Left cardiac atrium (tissue), 4 donors: ENCODE results near the gene PHC3. TPM values are rescaled to one million over a fixed set of nuclear protein-coding genes. Genes with fewer than 3 reads are reported as not detected.
"Not testable (repeated sequence)": the region's sequence is repeated elsewhere in the genome, so short reads cannot be mapped to it uniquely, and the experiment has no call there.

Experiments used
- ATAC-seq, 2 donors: fragments of 200-7000 bp; cut with Tn5 transposase; one replicate each; pipeline ENCODE4 v1.9.1; 2020; ENCODE audit warnings: mild to moderate bottlenecking in 2 of 2, moderate library complexity in 2 of 2
- DNase-seq: peaks from one replicate; pipeline ENCODE4 v3.0.0-alpha.2; 2020
- intact Hi-C, 2 donors: fragments of 100-400 bp; cut with DNase I; formaldehyde crosslinking; loops; one replicate each; pipeline versions ENCODE4 v1.14.1 to v1.15.1; 2022 to 2023
- total RNA-seq, 2 donors: library from RNA; stranded (reverse); fragmentation: NEBNext Ultra II Directional; extraction: Animal tissue kit (Norgen Biotek cat#: 25700); gene quantifications; one replicate each; pipeline ENCODE4 v1.2.1, GENCODE V29; 2021
- donor health status: DM: no; HTN: yes; CAD: no.
- donor health status: DM: no; HTN: yes; CAD: no; lungs with severe emphysema.
- donor health status: DM: yes; HTN: yes; CAD: no.
- donor health status: Dilated cardiomyopathy.

PHC3 gene
- total RNA-seq, 2 donors from 2014 or later = 53.0 to 56.1 TPM

- DNase-seq (no peak), ATAC-seq (peak in 1 of 2 donors; percentile 76)
- intact Hi-C loops = no loop called here
These were observed 15.3 kb upstream of the PHC3 start for GRCh38 chr3:170196833-170197232.

GRCh38 chr3:170195759-170196158 is 14.2 kb upstream of the PHC3 start:
- ATAC-seq, intact Hi-C loops, DNase-seq: not testable (repeated sequence)

- DNase-seq (no peak), ATAC-seq (peak in 1 of 2 donors; percentile 41)
- intact Hi-C loops = loop anchor here in 1 of 2 donors (10.0 kb wide), 1 partner anchor 165 kb away; the partner anchor contains the start of gene SKIL
These were observed 8.1 kb upstream of the PHC3 start for GRCh38 chr3:170189398-170190256.

DNA sequence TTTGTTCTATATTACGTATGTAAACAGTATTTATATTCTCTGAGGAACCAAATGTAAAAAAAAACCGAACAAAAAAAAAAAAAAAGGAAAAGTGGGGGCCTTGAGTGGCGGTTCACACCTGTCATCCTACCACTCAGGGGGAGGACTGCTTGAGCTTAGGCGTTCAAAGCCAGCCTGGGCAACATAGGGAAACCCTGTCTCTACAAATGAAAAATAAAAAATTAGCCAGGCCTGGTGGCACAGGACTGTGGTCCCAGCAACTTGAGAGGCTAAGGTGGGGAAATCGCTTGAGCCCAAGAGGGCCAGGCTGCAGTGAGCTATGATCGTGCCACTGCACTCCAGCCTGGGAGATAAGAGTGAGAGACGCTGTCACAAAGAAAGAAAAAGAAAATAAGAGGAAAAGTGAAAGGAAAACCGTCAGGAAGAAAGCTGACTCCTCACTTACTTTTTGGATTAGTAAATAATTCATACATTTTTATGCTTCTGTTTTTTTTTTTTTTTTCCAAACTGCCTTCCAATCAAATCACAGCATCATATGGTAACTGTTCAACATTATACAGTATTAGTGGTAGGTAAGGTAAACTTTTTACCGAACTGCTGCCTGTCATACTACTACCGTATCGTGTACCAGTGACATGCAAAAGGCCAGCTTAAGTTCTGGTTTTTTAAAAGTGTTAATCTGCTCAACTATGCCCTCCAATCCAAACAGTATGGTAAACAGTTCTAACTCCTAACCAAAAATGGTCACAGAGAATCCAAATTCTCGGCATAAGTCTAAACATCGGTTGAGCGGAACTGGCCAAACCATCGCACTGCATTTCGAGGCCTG is 1.2 kb downstream of the PHC3 start:
- peak; percentile 12 to 16 for ATAC-seq
- DNase-seq = no peak
- intact Hi-C loops = loop anchor here in 1 of 2 donors (10.0 kb wide), 1 partner anchor 175 kb away; the partner anchor contains the start of gene SKIL

- DNase-seq = no peak
- intact Hi-C loops = no loop called here
- no peak for ATAC-seq
These were observed 2.1 kb downstream of the PHC3 start for GRCh38 chr3:170179432-170179831.

GRCh38 chr3:170178651-170179050 is 2.9 kb downstream of the PHC3 start:
- intact Hi-C loops = no loop called here
- DNase-seq = no peak

DNA sequence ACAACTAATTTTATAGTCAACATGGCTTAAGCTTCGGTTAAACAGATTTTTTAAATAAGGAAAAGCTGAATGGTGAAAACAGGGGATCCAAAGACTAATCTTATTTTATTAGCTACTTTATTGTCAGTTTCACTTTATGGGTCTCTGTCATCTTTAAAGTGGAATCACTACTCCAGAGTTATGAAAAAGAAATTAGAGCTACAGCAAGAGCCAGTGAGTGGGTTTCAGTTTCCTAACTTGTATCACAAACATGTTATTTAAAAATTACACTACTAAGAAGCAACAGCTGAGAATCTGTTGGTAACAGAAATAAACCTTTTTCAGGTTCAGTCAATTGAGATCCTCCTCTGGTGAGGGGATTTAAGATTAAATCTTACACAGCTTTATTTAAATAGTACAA is 10.0 kb downstream of the PHC3 start:
- ATAC-seq (no peak), DNase-seq (no peak)
- intact Hi-C loops = no loop called here

More at GRCh38 chr3:170178651-170179050, 2.9 kb downstream of the PHC3 start:
- ATAC-seq = no peak

GRCh38 chr3:170164717-170165116 is 16.8 kb downstream of the PHC3 start:
- ATAC-seq (no peak), DNase-seq (no peak)
- intact Hi-C loops = no loop called here

DNA sequence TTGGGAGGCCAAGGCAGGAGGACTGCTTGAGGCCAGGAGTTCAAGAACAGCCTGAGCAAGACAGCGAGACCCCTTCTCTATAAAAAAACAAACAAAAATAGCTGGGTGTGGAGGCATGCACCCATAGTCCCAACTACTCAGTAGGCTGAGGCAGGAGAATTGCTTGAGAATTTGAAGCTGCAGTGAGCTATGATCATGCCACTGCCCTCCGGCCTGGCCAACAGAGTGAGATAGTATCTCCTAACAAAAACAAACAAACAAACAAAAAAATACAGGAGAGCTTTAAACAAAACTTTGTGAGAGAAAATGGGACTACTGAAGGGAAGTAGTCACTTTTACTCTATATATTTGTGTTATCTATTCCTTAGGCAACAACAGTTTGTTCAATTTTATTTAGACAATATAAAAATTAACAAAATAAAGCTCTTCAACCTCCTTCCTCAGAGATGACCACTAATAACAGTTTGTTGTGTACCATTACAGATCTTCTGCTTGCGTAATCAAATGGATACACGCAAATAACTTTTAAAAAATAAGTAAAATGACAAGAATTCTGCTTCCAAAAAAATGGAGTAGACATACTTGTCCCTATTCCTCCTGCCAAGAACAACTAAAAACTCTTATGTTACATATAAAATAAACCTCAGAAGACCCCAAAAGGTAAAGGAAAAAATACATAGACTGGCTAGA is 17.4 kb downstream of the PHC3 start:
- DNase-seq (no peak), ATAC-seq (no peak)
- intact Hi-C loops = no loop called here

- DNase-seq = no peak
- intact Hi-C loops = no loop called here
- no peak for ATAC-seq
These were observed 18.9 kb downstream of the PHC3 start for GRCh38 chr3:170162630-170163029.

GRCh38 chr3:170162052-170162451 is 19.5 kb downstream of the PHC3 start:
- no peak for DNase-seq
- ATAC-seq = no peak
- intact Hi-C loops = no loop called here

DNA sequence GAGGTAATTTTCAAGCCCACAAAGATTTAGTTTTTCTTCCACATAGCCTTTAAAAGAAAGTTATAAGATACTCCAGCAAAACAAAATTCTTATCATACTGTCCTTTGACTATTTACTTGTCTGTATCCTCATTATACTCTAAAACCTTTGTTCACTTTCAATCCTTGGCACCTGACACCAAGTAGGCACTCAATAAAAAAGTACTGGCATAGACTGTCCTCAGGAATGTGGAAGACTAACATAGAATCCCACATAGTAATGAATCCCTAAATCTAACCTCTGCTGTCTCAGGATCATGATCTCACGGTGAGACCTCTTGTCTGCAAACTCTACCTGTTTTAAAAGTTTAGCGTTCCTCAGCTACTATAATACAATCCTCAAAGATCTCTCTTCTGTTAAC is 21.6 kb downstream of the PHC3 start:
- intact Hi-C loops = no loop called here
- DNase-seq = no peak
- ATAC-seq = no peak

DNA sequence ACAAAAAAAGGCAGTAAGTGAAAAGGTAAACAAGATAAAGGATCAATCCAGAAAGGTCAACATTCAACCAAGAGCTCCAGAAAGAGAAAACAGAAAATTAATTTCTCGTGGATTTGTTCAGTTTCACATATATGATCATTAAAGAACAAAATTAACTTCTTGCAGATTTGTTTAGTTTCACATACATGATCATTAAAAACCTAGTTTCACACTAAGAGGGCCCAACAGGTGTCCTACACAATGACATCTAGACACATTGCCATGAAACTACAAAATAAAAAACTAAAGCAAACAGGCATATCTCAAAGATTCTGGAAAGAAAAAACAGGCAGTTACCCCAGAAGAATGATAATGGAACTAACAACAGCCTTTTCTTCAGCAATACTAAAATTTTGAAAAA is 22.1 kb downstream of the PHC3 start:
- DNase-seq = no peak
- intact Hi-C loops = no loop called here
- no peak for ATAC-seq

GRCh38 chr3:170155604-170156003 is 25.9 kb downstream of the PHC3 start:
- intact Hi-C loops = no loop called here
- ATAC-seq = no peak

DNA sequence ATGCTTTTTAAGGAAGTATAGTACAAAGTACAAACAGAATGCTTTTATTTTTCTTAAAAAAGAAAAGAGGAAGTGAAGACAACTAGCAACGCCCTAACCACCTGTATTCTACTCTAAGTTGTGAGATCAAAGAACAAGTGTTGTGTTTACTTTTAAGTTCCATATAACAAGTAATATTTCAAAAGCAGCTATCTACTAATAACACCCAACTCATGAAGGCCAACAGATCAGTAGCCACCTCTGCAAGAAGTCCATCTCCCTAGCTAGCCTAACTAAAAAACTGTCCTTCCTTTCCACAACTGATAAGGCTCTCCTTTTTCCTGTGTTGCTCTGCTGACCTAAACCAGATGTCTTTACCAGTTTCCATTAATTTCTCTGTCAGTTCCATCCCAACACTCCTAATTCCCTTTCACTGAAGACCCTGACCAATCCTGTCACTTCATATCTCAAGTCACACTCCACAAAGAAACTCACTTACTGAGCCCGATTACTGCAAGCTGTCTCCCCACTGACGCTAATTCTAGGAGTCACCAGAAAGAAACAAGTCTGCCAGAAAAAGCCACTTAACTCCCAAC is 26.9 kb downstream of the PHC3 start:
- DNase-seq (no peak), ATAC-seq (no peak)

More at GRCh38 chr3:170155604-170156003, 25.9 kb downstream of the PHC3 start:
- DNase-seq = no peak

DNA sequence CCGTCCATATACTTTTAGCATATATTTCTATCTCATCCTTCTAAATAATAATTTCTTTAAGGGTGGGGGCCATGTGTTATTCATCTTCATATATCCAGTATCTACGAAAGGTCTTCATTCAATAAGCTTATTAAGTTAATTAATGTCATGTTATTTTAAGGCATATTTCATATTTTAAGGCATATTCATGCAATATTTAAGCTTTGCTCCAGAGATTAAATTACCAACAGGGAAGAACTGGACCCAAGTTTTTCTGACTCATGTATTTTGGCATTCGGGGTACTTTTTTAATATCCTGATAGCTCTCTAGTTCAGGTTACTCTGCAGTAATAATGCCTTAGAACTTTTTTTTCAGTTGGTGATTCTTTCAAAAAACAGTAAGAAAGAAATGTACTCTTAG is 27.4 kb downstream of the PHC3 start:
- DNase-seq (no peak), ATAC-seq (peak in 1 of 2 donors; percentile 46)
- intact Hi-C loops = no loop called here

More for the DNA sequence above, 26.9 kb downstream of the PHC3 start:
- intact Hi-C loops = no loop called here

- intact Hi-C loops = no loop called here
- DNase-seq (no peak), ATAC-seq (no peak)
These were observed 30.0 kb downstream of the PHC3 start for GRCh38 chr3:170151536-170151935.

DNA sequence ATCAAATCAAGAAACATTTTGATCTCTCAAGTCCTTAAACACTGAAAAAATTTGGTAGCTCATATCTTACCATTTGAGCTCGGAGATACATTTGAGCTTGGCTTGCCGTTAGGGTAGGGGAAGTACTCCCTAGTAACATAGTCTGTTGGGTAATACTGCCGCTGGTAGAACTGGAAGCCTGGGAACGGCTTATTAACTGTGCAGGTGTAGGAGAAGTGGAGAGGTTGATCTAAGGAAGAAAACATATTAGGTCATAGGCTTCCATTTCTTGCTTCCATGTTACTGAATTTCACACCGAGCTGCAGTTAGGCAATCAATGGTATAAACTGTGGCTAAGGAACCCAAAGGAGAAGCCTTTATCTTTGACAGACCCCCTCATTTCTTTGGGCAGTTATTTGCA is 32.5 kb downstream of the PHC3 start:
- no peak for DNase-seq

GRCh38 chr3:170145278-170145677 is 36.3 kb downstream of the PHC3 start:
- intact Hi-C loops = no loop called here
- DNase-seq (no peak), ATAC-seq (no peak)

More for the DNA sequence above, 32.5 kb downstream of the PHC3 start:
- no peak for ATAC-seq
- intact Hi-C loops = no loop called here
